ELR (cell line): ENCODE measurements around the gene AKIRIN1.
"Not testable (repeated sequence)": the region's sequence is repeated elsewhere in the genome, so short reads cannot be mapped to it uniquely, and the experiment has no call there.

Experiments
- DNase-seq: peaks from one replicate; pipeline ENCODE4 v3.0.0-alpha.2; 2015; ENCODE audit warnings: low read depth

Gene AKIRIN1

GRCh38 chr1:38997034-38997900 lies 6.2 kb downstream of the AKIRIN1 start:
- DNase-seq: no peak

GRCh38 chr1:38997901-38998190 lies 6.8 kb downstream of the AKIRIN1 start:
- no peak for DNase-seq

DNA sequence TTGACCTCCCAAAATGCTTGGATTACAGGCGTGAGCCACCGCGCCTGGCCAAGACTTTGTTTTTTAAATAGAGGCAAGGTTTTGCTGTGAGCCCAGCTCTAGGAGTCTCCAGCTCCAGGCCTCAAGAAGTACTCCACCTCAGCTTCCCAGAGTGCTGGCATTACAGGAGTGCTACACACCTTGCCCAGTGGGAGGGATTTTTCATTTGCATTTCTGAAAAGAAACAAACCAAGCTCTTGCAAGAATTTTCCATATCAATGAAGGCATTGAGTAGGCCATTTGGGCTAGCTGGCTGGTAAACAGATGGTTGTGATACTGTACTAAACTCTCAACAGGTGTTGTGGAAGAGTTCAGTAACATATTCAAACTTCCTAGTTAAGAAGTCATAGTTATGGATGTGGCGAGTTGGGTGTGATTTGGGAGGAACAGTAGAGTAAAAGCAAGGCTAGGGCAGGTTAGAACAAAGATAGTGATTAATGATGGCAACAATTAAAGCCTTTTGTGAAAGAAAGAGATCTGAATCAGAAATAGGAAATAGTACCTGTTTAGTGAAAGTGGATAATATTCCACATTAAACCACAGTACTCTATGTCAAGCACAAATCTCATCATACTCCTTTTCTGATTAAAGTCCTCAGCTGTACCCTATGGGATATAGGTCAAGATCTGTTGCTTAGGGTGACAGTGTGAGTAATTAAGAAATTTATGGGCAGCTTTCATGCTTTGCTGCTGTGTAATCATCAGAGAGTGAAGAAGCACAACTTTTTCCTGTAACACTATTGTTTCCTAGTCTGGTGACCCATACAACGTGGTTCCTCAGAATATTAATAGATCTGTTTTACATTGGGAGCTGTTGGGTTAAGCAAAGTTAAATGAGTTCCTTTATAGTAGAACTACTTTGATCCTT lies 10.7 kb downstream of the AKIRIN1 start:
- no peak for DNase-seq

DNA sequence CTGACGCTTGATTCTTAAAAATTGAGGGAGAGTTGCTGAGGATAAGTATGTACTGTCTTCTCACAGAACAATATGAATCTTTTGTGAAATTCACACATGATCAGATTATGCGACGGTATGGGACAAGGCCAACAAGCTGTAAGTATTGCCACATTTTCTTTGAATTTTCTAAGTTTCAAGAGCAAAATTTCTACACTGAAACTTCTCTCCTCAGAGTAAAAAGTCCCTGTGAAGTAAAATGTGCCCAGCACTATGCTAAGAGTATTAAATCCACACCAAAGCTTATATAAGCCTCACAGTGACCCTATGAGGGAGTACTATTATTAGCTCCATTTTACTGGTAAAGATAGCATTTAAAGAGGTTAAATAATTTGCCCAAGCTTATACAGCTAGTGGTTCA lies 12.2 kb downstream of the AKIRIN1 start:
- no peak for DNase-seq

DNA sequence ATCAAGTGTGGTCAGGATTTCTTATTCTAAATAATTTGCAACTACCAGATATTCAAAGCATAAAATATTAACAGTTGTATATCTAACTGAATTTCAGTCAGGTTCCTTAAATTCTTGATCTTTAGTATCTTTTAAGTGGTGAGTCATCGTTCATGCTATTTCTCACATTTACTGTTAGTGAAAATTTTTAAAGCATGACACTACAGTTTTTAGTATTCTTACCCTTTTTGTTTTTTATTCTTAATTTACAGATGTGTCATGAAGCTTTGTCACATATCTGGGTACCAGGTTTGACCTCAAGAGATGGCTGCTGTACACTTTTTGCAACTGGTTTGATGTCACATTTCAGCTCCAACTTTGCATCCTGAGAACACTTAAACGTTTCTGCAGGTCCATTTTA lies 12.7 kb downstream of the AKIRIN1 start:
- peak; percentile 46 for DNase-seq

GRCh38 chr1:39006287-39006686 lies 15.2 kb downstream of the AKIRIN1 start:
- no peak for DNase-seq

GRCh38 chr1:39006726-39007645 lies 15.9 kb downstream of the AKIRIN1 start:
- no peak for DNase-seq

GRCh38 chr1:39014956-39015355 lies 23.9 kb downstream of the AKIRIN1 start:
- not testable (repeated sequence) for DNase-seq

DNA sequence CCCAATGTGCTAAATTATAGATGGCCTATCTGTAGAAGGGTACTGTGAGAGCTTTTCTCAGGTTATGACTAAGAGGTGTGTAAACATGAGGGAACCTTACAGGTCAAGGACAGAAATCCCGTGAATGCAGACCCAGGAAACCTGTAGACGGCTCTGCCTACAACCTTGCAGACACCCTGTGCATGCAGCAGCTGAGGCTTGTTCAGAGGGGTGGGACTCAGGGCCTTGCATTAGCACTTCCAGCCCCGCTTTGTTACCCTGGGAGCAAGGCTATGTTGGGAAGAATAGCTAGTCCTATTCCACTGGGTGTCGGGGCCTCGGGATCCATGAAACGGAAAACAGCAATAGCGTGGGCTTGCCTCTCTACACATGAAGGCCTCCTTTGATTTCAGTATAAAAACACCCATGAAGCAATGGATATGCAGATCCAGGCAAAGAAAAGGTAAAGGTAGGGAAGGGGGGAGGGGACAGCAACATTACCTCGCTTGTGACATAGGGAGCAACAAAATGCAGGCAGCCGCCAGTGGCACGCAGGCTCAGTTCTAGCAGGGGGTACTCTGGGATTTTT lies 25.6 kb downstream of the AKIRIN1 start:
- DNase-seq: no peak

- no peak for DNase-seq
Observed at GRCh38 chr1:39017266-39017665, 26.2 kb downstream of the AKIRIN1 start.

GRCh38 chr1:39020494-39020893 lies 29.4 kb downstream of the AKIRIN1 start:
- DNase-seq: not testable (repeated sequence)

GRCh38 chr1:39021426-39021825 lies 30.4 kb downstream of the AKIRIN1 start:
- DNase-seq: no peak

DNA sequence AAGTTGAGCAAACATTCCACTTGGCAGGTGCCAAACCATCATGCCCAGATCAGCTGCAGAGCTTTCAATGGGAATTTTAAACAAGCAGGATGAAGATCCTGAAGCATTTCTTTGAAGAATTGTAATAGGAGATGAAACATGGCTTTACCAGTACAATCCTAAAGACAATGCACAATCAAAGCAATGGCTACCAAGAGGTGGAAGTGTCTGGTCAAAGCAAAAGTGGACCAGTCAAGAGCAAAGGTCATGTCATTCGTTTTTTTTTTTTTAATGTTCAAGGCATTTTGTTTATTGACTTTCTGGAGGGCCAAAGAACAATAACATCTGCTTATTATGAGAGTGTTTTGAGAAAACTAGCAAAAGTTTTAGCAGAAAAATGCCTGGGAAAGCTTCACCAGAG lies 32.1 kb downstream of the AKIRIN1 start:
- no peak for DNase-seq

- peak; percentile 93 for DNase-seq
Observed at GRCh38 chr1:39026051-39026865, 35.2 kb downstream of the AKIRIN1 start, which contains the start of gene NDUFS5. Gene NDUFS5 (plus strand): TSS chr1:39026350. CDS start chr1:39028725, 2,375 bp downstream.

GRCh38 chr1:39026866-39027507 lies 35.9 kb downstream of the AKIRIN1 start:
- no peak for DNase-seq

DNA sequence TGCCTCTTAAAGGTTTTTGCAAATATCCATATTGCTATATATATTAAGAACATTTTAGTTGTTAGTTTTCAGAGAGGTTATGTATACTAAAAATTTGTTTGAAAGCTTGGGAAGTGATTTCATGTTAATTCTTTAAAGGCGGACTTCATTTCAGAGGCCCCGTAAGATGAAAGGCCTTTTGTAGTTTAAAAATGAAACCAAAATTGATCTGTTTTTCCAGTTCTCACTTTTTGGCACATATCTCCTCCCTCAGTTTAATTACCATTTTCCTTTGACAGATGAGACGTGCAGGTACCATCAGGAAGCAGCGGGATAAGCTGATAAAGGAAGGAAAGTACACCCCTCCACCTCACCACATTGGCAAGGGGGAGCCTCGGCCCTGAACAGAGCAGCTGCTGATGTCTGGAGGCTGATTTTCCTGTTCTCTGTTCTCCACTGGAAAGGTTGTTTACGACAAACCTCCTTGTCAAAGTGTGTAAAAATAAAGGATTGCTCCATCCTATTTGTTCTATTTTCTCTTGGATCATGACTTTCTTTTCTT lies 43.1 kb downstream of the AKIRIN1 start:
- DNase-seq: no peak

- no peak for DNase-seq
Observed at GRCh38 chr1:39036678-39037077, 45.6 kb downstream of the AKIRIN1 start.

GRCh38 chr1:39043513-39043912 lies 52.4 kb downstream of the AKIRIN1 start:
- DNase-seq: no peak

DNA sequence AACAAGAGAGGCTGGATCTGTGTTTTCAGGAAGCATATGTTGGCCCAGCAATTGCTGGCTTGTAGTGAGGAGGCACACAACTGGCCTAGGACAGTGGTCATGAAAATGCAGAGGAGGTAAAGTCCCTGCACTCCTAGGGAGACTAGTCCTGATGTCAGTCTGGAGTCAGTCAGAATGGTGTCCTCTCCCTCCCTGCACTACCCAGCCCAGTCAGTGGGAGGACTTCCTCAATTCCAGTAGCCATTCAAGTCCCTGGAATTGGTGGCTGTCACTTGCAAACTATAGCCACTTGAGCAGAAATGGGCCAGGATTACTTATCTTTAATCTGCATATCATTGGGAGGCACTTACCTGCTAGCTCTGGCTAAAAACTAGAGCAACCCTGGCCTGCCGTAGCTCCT lies 53.7 kb downstream of the AKIRIN1 start:
- no peak for DNase-seq

GRCh38 chr1:39045231-39045630 lies 54.2 kb downstream of the AKIRIN1 start:
- no peak for DNase-seq
